Stimulated activated naive CD8-positive, alpha-beta T cell treated with anti-CD3 and anti-CD28 coated beads, Interleukin-15, Interleukin-2, amounts not matched to agents 100 ng/mL and 50 ng/mL, for 24 hours (primary cell): ENCODE data around the gene AKAP10.
"Not testable (repeated sequence)": the region's sequence is repeated elsewhere in the genome, so short reads cannot be mapped to it uniquely, and the experiment has no call there.

Experiments used
- H3K27ac Mint-ChIP-seq: one replicate; pipeline ENCODE4 v1.8.0; 2021; ENCODE audit warnings: mild to moderate bottlenecking, mixed read lengths
- H3K27me3 Mint-ChIP-seq: one replicate; pipeline ENCODE4 v1.8.0; 2021; ENCODE audit warnings: mixed read lengths
- H3K36me3 Mint-ChIP-seq: one replicate; pipeline ENCODE4 v1.8.0; 2021; ENCODE audit warnings: low read depth, mixed read lengths
- H3K4me1 Mint-ChIP-seq: one replicate; pipeline ENCODE4 v1.8.0; 2021; ENCODE audit warnings: low read depth, mixed read lengths
- H3K4me3 Mint-ChIP-seq: one replicate; pipeline ENCODE4 v1.8.0; 2021; ENCODE audit warnings: mild to moderate bottlenecking, mixed read lengths
- H3K9me3 Mint-ChIP-seq: one replicate; pipeline ENCODE4 v1.8.0; 2021; ENCODE audit warnings: mixed read lengths

AKAP10 gene

DNA sequence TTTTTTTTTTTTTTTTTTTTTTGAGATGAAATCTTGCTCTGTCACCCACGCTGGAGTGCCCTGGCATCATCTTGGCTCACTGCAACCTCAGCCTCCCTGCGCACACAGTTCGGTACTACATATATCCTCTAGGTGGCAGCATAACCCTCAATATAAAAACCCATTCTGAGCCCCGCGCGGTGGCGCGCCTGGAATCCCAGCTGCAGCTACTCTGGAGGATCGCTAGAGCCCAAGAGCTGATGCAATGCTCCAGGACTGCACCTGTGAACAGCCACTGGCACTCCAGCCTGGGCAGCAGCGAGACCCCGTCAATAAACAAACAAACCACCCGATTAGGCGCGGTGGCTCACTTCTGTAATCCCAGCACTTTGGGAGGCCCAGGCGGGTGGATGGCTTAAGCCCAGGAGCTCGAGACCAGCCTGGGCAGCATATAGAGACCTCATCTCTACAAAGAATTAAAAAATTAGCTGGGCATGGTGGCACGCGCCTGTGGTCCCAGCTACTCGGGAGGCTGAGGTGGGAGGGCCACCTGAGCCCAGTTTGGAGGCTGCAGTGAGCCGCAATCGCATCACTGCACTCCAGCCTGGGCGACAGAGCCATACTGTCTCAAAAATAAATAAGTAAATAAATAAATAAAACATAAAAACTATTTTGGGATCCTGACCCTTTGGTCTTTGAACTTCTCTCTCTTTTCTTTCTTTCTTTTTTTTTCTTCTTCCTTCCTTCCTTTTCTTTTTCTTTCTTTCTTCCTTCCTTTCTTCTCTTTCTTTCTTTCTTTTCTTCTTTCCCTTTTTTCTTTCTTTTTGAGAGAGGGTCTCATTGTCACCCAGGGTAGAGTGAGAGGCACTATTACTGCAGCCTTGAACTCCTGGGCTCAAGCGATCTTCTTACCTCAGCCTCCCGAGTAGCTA is 15.4 kb upstream of the AKAP10 start:
- peaks cover 7% of the 10 kb centered on the region for H3K27me3 Mint-ChIP-seq
- H3K9me3 Mint-ChIP-seq, result no peaks in the 10 kb centered on the region
- H3K4me3 Mint-ChIP-seq, result peak overlapping the region; percentile 43
- H3K4me1 Mint-ChIP-seq, result no peaks in the 10 kb centered on the region
- H3K36me3 Mint-ChIP-seq, result no peaks in the 10 kb centered on the region
- H3K27ac Mint-ChIP-seq, result no peak overlapping the region

DNA sequence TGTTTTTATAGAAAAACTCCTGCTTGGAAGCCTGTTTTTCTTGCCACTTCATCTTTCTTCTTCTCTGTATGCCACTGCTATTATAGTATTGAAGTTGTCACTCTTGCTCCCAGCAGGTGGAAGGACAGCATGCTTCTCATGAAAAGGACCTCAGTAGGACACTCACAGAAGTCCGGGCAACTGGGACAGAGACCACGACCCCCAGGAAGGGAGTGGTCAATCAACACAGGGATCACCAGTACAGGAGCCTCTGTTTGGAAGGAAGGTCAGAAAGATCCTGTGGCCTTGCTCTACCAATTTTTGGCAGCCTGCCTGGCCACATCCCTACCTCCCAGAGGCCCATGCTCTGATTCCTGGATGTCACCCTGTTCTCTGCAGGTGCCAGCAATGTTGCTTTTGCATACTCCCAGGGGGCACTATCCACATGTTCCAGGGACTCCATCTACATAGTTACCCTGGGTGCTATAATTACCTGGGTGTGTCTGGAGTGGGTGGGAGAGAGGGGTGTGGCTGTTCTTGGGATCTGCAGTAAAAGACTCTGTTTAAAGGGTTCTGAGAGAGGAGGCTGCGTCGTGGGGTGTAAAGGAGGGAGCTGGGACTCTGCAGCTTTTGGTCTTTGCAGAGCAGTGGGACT is 13.7 kb upstream of the AKAP10 start:
- Mint-ChIP-seq H3K4me3 (no peak overlapping the region), H3K27me3 (peaks cover 3% of the 10 kb centered on the region), H3K9me3 (no peaks in the 10 kb centered on the region), H3K27ac (no peak overlapping the region), H3K4me1 (no peaks in the 10 kb centered on the region), H3K36me3 (no peaks in the 10 kb centered on the region)

DNA sequence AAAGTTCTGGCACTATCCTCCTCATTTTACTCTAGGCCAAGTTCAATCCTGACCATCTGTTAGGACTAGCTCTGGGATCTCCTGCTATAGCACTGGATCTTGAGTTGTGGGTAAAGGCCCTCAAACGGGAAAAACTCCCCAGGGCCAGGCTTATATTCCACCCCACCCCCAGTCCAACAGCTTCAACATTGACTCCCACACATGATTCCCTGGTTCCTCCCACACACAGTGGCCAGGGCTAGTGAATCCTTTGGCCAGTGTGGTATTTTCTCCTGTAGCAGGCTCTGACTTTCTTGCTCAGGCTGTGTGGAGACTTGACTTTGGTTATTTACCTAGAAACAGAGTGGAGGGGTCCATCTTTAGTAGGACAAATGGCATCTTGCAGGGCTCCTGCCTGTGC is 10.3 kb upstream of the AKAP10 start:
- Mint-ChIP-seq H3K9me3 (no peaks in the 10 kb centered on the region), H3K27ac (no peak overlapping the region), H3K27me3 (no peaks in the 10 kb centered on the region), H3K4me3 (no peak overlapping the region), H3K4me1 (no peaks in the 10 kb centered on the region), H3K36me3 (no peaks in the 10 kb centered on the region)

DNA sequence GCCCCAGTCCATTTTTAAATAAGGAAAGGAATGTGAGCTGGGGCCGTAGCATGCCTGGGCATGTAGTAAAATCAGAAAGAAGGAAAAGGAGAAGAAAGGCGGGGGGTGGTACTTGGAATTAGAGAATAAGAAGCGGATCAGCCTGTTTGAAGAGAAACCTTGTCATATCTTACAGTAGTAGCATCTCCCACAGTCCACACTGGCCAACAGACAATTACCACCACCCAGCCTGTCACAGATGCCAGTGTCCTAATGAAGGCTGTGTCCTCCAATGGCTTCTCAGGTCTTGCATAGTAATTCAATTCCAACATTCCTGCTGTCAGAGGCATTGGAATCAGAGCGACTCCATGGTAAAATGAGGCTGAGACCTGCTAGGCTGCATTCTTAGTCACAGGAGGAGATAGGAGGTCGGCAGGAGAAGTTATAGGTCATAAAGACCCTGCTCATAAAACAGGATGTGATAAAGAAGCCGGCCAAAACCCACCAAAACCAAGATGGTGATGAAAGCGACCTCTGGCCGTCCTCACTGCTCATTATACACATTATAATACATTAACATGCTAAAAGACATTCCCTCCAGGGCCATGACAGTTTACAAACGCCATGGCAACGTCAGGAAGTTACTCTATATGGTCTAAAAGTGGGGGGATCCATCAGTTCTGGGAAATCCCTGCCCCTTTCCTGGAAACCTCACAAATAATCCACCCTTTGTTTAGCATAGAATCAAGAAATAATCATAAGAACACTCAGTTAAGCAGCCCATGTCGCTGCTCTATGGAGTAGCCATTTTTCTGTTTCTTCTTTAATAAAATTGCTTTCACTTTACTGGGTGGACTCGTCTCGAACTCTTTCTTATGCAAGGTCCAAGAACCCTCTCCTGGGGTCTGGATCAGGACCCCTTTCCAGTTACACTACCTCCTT is 9.6 kb upstream of the AKAP10 start:
- Mint-ChIP-seq H3K4me3 (no peak overlapping the region), H3K27ac (no peak overlapping the region), H3K9me3 (no peaks in the 10 kb centered on the region), H3K36me3 (no peaks in the 10 kb centered on the region), H3K27me3 (no peaks in the 10 kb centered on the region), H3K4me1 (no peaks in the 10 kb centered on the region)

DNA sequence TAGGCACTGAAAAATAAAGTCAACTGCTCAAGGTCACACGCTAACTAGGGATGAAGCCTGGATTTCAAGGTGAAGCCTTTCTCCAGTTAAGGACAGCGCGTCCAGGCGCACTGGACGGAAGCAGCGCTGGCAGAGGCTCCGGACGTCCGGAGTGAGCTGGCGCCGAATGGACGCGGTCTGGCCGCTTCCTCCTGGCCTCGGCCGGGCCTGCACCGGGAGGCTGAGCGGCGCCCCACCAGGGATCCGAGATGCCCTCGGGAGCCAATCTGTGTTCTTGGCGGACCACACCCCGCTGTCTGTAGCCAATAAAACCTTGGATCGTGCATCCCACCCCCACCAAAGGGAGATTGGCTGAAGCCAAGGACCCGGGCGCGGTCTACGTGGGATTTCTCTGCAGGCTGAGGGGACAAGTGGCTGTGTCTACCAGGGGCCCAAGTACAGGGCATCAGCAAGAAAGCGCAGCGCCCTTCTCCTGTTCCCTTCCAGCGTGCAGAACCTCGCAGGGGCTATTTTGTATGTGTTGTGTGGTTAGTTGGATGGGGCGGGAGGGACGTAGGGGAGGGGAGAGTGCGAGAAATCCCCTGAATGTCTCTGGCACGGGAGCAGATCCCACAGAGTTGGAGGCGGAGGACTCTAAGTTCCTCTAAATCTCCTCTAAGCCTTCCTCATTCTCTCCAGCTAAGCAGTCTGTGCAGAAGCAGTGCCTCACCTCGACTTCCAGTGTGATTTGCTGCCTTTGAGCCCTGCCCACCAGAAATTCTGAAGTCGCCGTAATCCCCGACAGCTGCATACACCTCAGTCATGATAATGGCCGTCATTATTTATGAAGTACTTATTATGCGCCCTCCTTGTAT is 2.5 kb upstream of the AKAP10 start:
- H3K4me3 Mint-ChIP-seq, result no peak overlapping the region
- H3K4me1 Mint-ChIP-seq, result peaks cover 23% of the 10 kb centered on the region
- peaks cover 4% of the 10 kb centered on the region for H3K9me3 Mint-ChIP-seq

DNA sequence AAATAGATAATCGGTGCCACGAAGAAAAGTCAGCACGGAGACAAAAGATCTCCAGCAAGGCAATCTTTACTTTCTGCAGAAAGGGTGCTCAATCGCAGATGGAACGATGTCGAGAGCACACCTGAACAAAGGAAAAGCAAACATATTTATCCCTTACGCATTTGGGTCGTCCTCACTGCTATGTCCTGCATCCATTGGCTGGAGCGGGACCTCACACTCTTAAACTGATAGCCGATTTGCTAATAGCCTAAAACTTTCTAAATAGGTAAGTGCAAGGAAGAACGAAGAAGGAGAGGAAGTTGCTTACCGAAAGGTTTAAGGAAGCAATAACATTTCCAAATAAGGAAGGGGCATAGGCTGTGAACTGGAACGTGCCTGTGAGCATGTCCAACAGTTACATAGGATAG is 1.2 kb upstream of the AKAP10 start:
- Mint-ChIP-seq H3K27me3 (no peaks in the 10 kb centered on the region), H3K4me3 (peak overlapping the region; percentile 90), H3K36me3 (peaks cover 22% of the 10 kb centered on the region), H3K4me1 (peaks cover 37% of the 10 kb centered on the region), H3K27ac (peak overlapping the region; percentile 99), H3K9me3 (peaks cover 4% of the 10 kb centered on the region)

More for the DNA sequence above, 2.5 kb upstream of the AKAP10 start:
- H3K27me3 Mint-ChIP-seq, result no peaks in the 10 kb centered on the region
- H3K36me3 Mint-ChIP-seq, result peaks cover 14% of the 10 kb centered on the region
- H3K27ac Mint-ChIP-seq, result peak overlapping the region; percentile 8

DNA sequence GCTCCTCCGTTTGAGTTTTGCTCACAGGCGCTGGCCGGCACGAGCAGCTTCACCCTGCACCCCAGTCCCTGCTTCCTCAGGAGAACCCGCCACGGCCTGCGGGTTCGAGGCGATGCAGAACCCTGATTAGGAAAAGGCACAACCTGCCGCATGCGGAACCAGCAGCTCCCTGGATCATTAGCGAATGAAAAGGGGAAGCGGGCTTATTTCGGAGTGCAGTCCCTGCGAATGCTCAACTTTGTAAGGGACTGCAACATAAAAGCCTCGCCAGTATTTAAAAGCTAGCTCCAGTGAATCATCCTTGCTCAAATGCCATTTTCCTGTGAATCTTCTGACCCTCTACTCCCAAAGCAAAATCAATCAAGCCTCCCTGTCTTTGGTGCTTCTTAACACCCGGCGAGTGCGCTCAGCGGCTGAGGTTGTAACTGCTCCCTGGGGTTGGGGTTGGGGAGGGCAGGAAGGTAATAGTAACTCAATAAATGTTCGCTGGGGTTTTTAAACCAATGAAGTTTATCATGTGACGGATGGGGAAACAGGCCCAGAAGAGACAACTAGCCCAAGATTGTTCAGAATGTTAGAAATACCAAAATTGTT is 678 bp upstream of the AKAP10 start:
- H3K4me3 Mint-ChIP-seq, result peak overlapping the region; percentile 90
- peak overlapping the region; percentile 99 for H3K27ac Mint-ChIP-seq
- H3K36me3 Mint-ChIP-seq, result peaks cover 28% of the 10 kb centered on the region
- H3K9me3 Mint-ChIP-seq, result peaks cover 4% of the 10 kb centered on the region
- peaks cover 42% of the 10 kb centered on the region for H3K4me1 Mint-ChIP-seq
- H3K27me3 Mint-ChIP-seq, result no peaks in the 10 kb centered on the region

DNA sequence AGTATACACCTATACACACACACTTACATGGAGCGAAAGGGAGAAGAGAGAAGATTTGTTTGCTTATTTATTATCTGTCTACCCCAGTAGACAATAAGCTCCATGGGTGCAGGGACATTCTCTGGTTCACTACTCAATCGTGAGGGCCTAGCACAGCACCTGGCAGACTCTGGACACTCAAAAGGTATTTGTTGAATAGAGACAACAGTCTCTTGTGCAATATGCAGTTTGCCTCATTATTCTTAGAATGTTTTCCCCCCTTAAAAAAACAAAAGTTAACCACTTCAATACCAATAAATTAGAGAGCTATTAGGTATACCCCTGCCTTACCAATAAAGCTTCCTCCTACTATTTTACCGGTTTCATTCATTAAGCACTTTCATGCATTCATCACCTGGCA is 2.0 kb downstream of the AKAP10 start:
- H3K4me1 Mint-ChIP-seq, result peaks cover 54% of the 10 kb centered on the region
- H3K27ac Mint-ChIP-seq, result peak overlapping the region; percentile 80
- no peaks in the 10 kb centered on the region for H3K27me3 Mint-ChIP-seq
- peaks cover 4% of the 10 kb centered on the region for H3K9me3 Mint-ChIP-seq
- H3K36me3 Mint-ChIP-seq, result peaks cover 47% of the 10 kb centered on the region
- peak overlapping the region; percentile 65 for H3K4me3 Mint-ChIP-seq

DNA sequence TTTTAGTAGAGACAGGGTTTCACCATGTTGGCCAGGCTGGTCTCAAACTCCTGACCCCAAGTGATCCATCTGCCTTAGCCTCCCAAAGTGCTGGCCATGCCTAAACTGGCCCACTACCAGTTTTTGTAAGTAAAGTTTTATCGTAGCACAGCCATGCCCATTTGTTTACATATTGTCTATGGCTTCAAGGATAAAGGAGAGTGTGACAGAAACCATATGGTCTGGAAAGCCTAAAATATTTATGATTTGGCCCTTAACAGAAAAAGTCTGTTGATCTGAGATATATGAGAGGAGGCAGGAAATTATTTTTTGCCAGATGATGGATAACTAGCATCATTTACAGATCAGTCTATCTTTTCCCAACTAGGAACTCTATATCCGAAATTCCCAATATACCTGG is 4.5 kb downstream of the AKAP10 start:
- no peaks in the 10 kb centered on the region for H3K27me3 Mint-ChIP-seq
- H3K27ac Mint-ChIP-seq, result peak overlapping the region; percentile 17

DNA sequence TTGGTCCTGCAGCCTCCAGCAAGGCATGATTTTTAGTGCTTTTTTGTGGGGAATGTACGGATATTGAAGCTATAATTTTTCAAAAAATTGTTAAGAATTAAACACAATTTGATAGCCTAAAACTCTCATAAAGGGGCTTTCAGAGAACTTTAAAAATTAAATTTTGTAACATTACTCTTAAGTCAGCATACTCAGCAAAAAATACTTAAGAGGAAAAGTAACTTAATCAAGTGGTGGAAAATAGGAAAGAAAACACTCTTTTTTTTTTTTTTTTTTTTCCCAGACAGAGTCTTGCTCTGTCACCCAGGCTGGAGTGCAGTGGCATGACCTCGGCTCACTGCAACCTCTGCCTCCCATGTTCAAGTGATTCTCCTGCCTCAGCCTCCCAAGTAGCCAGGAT is 14.7 kb downstream of the AKAP10 start:
- Mint-ChIP-seq H3K4me1 (peaks cover 26% of the 10 kb centered on the region), H3K36me3 (peaks cover 62% of the 10 kb centered on the region)
- H3K4me3 Mint-ChIP-seq, H3K9me3 Mint-ChIP-seq, H3K27ac Mint-ChIP-seq, H3K27me3 Mint-ChIP-seq: not testable (repeated sequence)

More for the DNA sequence above, 4.5 kb downstream of the AKAP10 start:
- peaks cover 57% of the 10 kb centered on the region for H3K4me1 Mint-ChIP-seq
- H3K4me3 Mint-ChIP-seq, result no peak overlapping the region
- no peaks in the 10 kb centered on the region for H3K9me3 Mint-ChIP-seq
- peaks cover 61% of the 10 kb centered on the region for H3K36me3 Mint-ChIP-seq

DNA sequence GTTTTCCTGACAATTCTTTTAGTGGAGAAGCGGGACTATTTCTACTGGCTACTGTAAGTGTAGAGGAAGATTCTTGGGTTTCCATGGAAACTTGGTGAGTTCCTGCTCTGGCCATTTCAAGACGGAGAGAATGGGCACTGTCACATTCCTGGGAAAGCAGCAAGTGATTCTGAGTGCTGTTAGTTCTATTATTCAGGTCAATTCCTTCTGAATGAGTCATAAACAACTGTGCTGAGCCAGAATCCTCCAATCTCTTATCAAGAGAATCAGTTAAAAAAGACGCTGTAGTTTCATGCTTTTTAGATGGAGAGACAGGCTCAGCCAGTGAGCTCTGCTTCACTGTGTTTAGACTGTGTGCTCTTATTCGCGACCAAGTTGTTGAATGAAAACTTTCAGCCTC is 19.6 kb downstream of the AKAP10 start:
- Mint-ChIP-seq H3K4me3 (no peak overlapping the region), H3K9me3 (no peaks in the 10 kb centered on the region), H3K36me3 (peaks cover 69% of the 10 kb centered on the region), H3K27ac (no peak overlapping the region), H3K4me1 (peaks cover 29% of the 10 kb centered on the region), H3K27me3 (no peaks in the 10 kb centered on the region)

DNA sequence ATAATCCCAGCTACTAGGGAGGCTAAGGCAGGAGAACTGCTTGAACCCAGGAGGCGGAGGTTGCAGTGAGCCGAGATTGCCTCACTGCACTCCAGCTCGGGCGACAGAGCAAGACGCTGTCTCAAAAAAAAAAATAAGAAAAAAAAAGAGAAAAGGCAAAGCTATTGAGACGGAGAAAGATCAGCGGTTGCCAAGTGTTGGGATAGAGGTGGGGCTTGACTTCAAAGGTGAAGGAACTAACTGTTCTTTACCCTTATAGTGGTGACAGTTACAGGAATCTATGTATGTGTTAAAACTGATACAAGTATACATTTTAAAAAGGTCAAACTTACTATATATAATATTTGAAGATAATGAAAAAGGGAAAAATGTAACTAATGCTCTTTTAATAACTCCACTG is 22.5 kb downstream of the AKAP10 start:
- H3K36me3 Mint-ChIP-seq, result peaks cover 61% of the 10 kb centered on the region
- H3K4me3 Mint-ChIP-seq, result no peak overlapping the region
- H3K27me3 Mint-ChIP-seq, result no peaks in the 10 kb centered on the region
- H3K4me1 Mint-ChIP-seq, result peaks cover 43% of the 10 kb centered on the region
- no peaks in the 10 kb centered on the region for H3K9me3 Mint-ChIP-seq
- H3K27ac Mint-ChIP-seq, result peak overlapping the region; percentile 26

DNA sequence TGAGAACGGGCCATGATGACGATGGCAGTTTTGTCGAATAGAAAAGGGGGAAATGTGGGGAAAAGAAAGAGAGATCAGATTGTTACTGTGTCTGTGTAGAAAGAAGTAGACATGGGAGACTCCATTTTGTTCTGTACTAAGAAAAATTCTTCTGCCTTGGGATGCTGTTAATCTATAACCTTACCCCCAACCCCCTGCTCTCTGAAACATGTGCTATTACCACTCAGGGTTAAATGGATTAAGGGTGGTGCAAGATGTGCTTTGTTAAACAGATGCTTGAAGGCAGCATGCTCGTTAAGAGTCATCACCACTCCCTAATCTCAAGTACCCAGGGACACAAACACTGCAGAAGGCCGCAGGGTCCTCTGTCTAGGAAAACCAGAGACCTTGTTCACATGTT is 26.2 kb downstream of the AKAP10 start:
- H3K36me3 Mint-ChIP-seq, result peaks cover 67% of the 10 kb centered on the region
- peaks cover 57% of the 10 kb centered on the region for H3K4me1 Mint-ChIP-seq
- H3K27me3 Mint-ChIP-seq, result not testable (repeated sequence)

More for the DNA sequence above, 26.2 kb downstream of the AKAP10 start:
- not testable (repeated sequence) for H3K9me3 Mint-ChIP-seq, H3K4me3 Mint-ChIP-seq, H3K27ac Mint-ChIP-seq
